Stimulated activated naive CD8-positive, alpha-beta T cell treated with anti-CD3 and anti-CD28 coated beads, Interleukin-15, Interleukin-2, amounts not matched to agents 100 ng/mL and 50 ng/mL, for 24 hours (primary cell): ENCODE data around the gene ADCY7.

Experiments
- H3K27ac Mint-ChIP-seq: one replicate; pipeline ENCODE4 v1.8.0; 2021; ENCODE audit warnings: mild to moderate bottlenecking, mixed read lengths
- H3K27me3 Mint-ChIP-seq: one replicate; pipeline ENCODE4 v1.8.0; 2021; ENCODE audit warnings: mixed read lengths
- H3K36me3 Mint-ChIP-seq: one replicate; pipeline ENCODE4 v1.8.0; 2021; ENCODE audit warnings: low read depth, mixed read lengths
- H3K4me1 Mint-ChIP-seq: one replicate; pipeline ENCODE4 v1.8.0; 2021; ENCODE audit warnings: low read depth, mixed read lengths
- H3K4me3 Mint-ChIP-seq: one replicate; pipeline ENCODE4 v1.8.0; 2021; ENCODE audit warnings: mild to moderate bottlenecking, mixed read lengths
- H3K9me3 Mint-ChIP-seq: one replicate; pipeline ENCODE4 v1.8.0; 2021; ENCODE audit warnings: mixed read lengths

The ADCY7 gene

GRCh38 chr16:50245417-50246298 lies 20.7 kb upstream of the ADCY7 start:
- Mint-ChIP-seq H3K4me3 (peak overlapping the region; percentile 79), H3K4me1 (peaks cover 16% of the 10 kb centered on the region), H3K27me3 (no peaks in the 10 kb centered on the region), H3K9me3 (no peaks in the 10 kb centered on the region), H3K27ac (peak overlapping the region; percentile 79), H3K36me3 (no peaks in the 10 kb centered on the region)

GRCh38 chr16:50246299-50247122 lies 19.8 kb upstream of the ADCY7 start:
- peak overlapping the region; percentile 71 for H3K4me3 Mint-ChIP-seq
- no peaks in the 10 kb centered on the region for H3K9me3 Mint-ChIP-seq
- no peaks in the 10 kb centered on the region for H3K36me3 Mint-ChIP-seq
- no peaks in the 10 kb centered on the region for H3K27me3 Mint-ChIP-seq
- H3K27ac Mint-ChIP-seq: peak overlapping the region; percentile 49
- H3K4me1 Mint-ChIP-seq: peaks cover 20% of the 10 kb centered on the region

GRCh38 chr16:50247123-50247905 lies 19.0 kb upstream of the ADCY7 start:
- Mint-ChIP-seq H3K9me3 (no peaks in the 10 kb centered on the region), H3K27ac (peak overlapping the region; percentile 36), H3K36me3 (no peaks in the 10 kb centered on the region), H3K4me3 (peak overlapping the region; percentile 52), H3K27me3 (no peaks in the 10 kb centered on the region), H3K4me1 (peaks cover 20% of the 10 kb centered on the region)

GRCh38 chr16:50247906-50248608 lies 18.3 kb upstream of the ADCY7 start:
- Mint-ChIP-seq H3K9me3 (no peaks in the 10 kb centered on the region), H3K27me3 (no peaks in the 10 kb centered on the region), H3K36me3 (no peaks in the 10 kb centered on the region), H3K4me1 (peaks cover 20% of the 10 kb centered on the region), H3K27ac (peak overlapping the region; percentile 36), H3K4me3 (no peak overlapping the region)

- no peak overlapping the region for H3K27ac Mint-ChIP-seq
- peaks cover 20% of the 10 kb centered on the region for H3K4me1 Mint-ChIP-seq
- H3K27me3 Mint-ChIP-seq: no peaks in the 10 kb centered on the region
- no peaks in the 10 kb centered on the region for H3K9me3 Mint-ChIP-seq
- H3K4me3 Mint-ChIP-seq: no peak overlapping the region
- no peaks in the 10 kb centered on the region for H3K36me3 Mint-ChIP-seq
Observed at GRCh38 chr16:50248845-50249244, 17.5 kb upstream of the ADCY7 start.

GRCh38 chr16:50251375-50252081 lies 14.8 kb upstream of the ADCY7 start:
- Mint-ChIP-seq H3K4me3 (no peak overlapping the region), H3K27ac (no peak overlapping the region), H3K4me1 (peaks cover 13% of the 10 kb centered on the region), H3K9me3 (no peaks in the 10 kb centered on the region), H3K36me3 (no peaks in the 10 kb centered on the region), H3K27me3 (no peaks in the 10 kb centered on the region)

- H3K9me3 Mint-ChIP-seq: no peaks in the 10 kb centered on the region
- no peaks in the 10 kb centered on the region for H3K36me3 Mint-ChIP-seq
- H3K4me3 Mint-ChIP-seq: no peak overlapping the region
- peaks cover 7% of the 10 kb centered on the region for H3K4me1 Mint-ChIP-seq
- H3K27ac Mint-ChIP-seq: no peak overlapping the region
- H3K27me3 Mint-ChIP-seq: no peaks in the 10 kb centered on the region
Observed at GRCh38 chr16:50252082-50252611, 14.2 kb upstream of the ADCY7 start.

- Mint-ChIP-seq H3K9me3 (no peaks in the 10 kb centered on the region), H3K36me3 (no peaks in the 10 kb centered on the region), H3K4me3 (no peak overlapping the region), H3K4me1 (peaks cover 4% of the 10 kb centered on the region), H3K27me3 (no peaks in the 10 kb centered on the region), H3K27ac (no peak overlapping the region)
Observed at GRCh38 chr16:50252874-50253513, 13.4 kb upstream of the ADCY7 start.

GRCh38 chr16:50253514-50253910 lies 12.8 kb upstream of the ADCY7 start:
- Mint-ChIP-seq H3K4me1 (peaks cover 4% of the 10 kb centered on the region), H3K27ac (no peak overlapping the region), H3K27me3 (no peaks in the 10 kb centered on the region), H3K4me3 (no peak overlapping the region), H3K36me3 (no peaks in the 10 kb centered on the region), H3K9me3 (no peaks in the 10 kb centered on the region)

GRCh38 chr16:50254072-50254471 lies 12.3 kb upstream of the ADCY7 start:
- no peaks in the 10 kb centered on the region for H3K9me3 Mint-ChIP-seq
- no peaks in the 10 kb centered on the region for H3K36me3 Mint-ChIP-seq
- no peaks in the 10 kb centered on the region for H3K27me3 Mint-ChIP-seq
- no peak overlapping the region for H3K4me3 Mint-ChIP-seq
- H3K27ac Mint-ChIP-seq: no peak overlapping the region
- H3K4me1 Mint-ChIP-seq: peaks cover 5% of the 10 kb centered on the region

GRCh38 chr16:50255538-50255937 lies 10.8 kb upstream of the ADCY7 start:
- no peaks in the 10 kb centered on the region for H3K27me3 Mint-ChIP-seq
- no peak overlapping the region for H3K4me3 Mint-ChIP-seq
- no peak overlapping the region for H3K27ac Mint-ChIP-seq
- no peaks in the 10 kb centered on the region for H3K36me3 Mint-ChIP-seq
- H3K4me1 Mint-ChIP-seq: peaks cover 16% of the 10 kb centered on the region
- H3K9me3 Mint-ChIP-seq: no peaks in the 10 kb centered on the region

GRCh38 chr16:50256604-50257003 lies 9.7 kb upstream of the ADCY7 start:
- Mint-ChIP-seq H3K9me3 (no peaks in the 10 kb centered on the region), H3K4me3 (no peak overlapping the region), H3K27ac (no peak overlapping the region), H3K27me3 (no peaks in the 10 kb centered on the region), H3K4me1 (peaks cover 12% of the 10 kb centered on the region), H3K36me3 (no peaks in the 10 kb centered on the region)

- H3K4me3 Mint-ChIP-seq: no peak overlapping the region
- H3K36me3 Mint-ChIP-seq: no peaks in the 10 kb centered on the region
- no peaks in the 10 kb centered on the region for H3K9me3 Mint-ChIP-seq
- H3K27me3 Mint-ChIP-seq: no peaks in the 10 kb centered on the region
- no peak overlapping the region for H3K27ac Mint-ChIP-seq
- H3K4me1 Mint-ChIP-seq: peaks cover 15% of the 10 kb centered on the region
Observed at GRCh38 chr16:50257876-50258275, 8.5 kb upstream of the ADCY7 start.
